GM21528 (cell line): ENCODE results near the gene NUP205.

Experiments
- ATAC-seq: cut with Tn5 transposase; IDR thresholded peaks from one replicate; pipeline ENCODE4 v1.9.1; 2021; ENCODE audit warnings: mild to moderate bottlenecking, moderate library complexity; ENCODE audit not compliant: unreplicated experiment, low FRiP score

Gene NUP205

GRCh38 chr7:135557455-135558336 is at the start of gene NUP205:
NUP205 (plus strand) TSS chr7:135557917; CDS start chr7:135557945, 28 bp downstream.
- peak; percentile 74 for ATAC-seq

GRCh38 chr7:135508883-135509588 is 48.7 kb upstream of the NUP205 start:
- peak; percentile 30 for ATAC-seq

- ATAC-seq, result no peak
These were observed 48.2 kb upstream of the NUP205 start for GRCh38 chr7:135509589-135509838.

GRCh38 chr7:135509839-135510591 is 47.7 kb upstream of the NUP205 start, which contains the start of gene CNOT4:
CNOT4 (minus strand) TSS chr7:135510102; CDS start chr7:135438331, 71,771 bp downstream.
- ATAC-seq, result peak; percentile 97

GRCh38 chr7:135510592-135511183 is 47.0 kb upstream of the NUP205 start:
- no peak for ATAC-seq

GRCh38 chr7:135512135-135512887 is 45.4 kb upstream of the NUP205 start:
- ATAC-seq, result no peak

- ATAC-seq, result no peak
These were observed 42.9 kb upstream of the NUP205 start for GRCh38 chr7:135514856-135515255.

GRCh38 chr7:135517060-135517459 is 40.7 kb upstream of the NUP205 start:
- no peak for ATAC-seq

- no peak for ATAC-seq
These were observed 39.0 kb upstream of the NUP205 start for GRCh38 chr7:135518748-135519147.

GRCh38 chr7:135519233-135519688 is 38.5 kb upstream of the NUP205 start:
- no peak for ATAC-seq

- no peak for ATAC-seq
These were observed 37.8 kb upstream of the NUP205 start for GRCh38 chr7:135519871-135520270.

GRCh38 chr7:135522509-135522908 is 35.2 kb upstream of the NUP205 start:
- no peak for ATAC-seq

- no peak for ATAC-seq
These were observed 34.6 kb upstream of the NUP205 start for GRCh38 chr7:135523146-135523545.

- ATAC-seq, result no peak
These were observed 32.3 kb upstream of the NUP205 start for GRCh38 chr7:135525426-135525825.

GRCh38 chr7:135527025-135527424 is 30.7 kb upstream of the NUP205 start:
- ATAC-seq, result no peak

GRCh38 chr7:135536150-135536549 is 21.6 kb upstream of the NUP205 start:
- ATAC-seq, result no peak

- no peak for ATAC-seq
These were observed 20.3 kb upstream of the NUP205 start for GRCh38 chr7:135537453-135537852.

GRCh38 chr7:135537905-135538304 is 19.8 kb upstream of the NUP205 start:
- ATAC-seq, result no peak

GRCh38 chr7:135538376-135538775 is 19.3 kb upstream of the NUP205 start:
- ATAC-seq, result no peak

- ATAC-seq, result no peak
These were observed 18.1 kb upstream of the NUP205 start for GRCh38 chr7:135539629-135540028.
